Stimulated activated CD4-positive, alpha-beta T cell treated with anti-CD3 and anti-CD28 coated beads, Interleukin-12 subunit alpha, Interleukin-12 subunit beta, amount 100 ng/mL, for 48 hours (primary cell): ENCODE results near the gene RNASEH2B.

Source experiments
- DNase-seq, 3 donors: peaks; one replicate each; pipeline ENCODE4 v3.0.0-alpha.2; 2020; ENCODE audit warnings: low read depth in 2 of 3, low spot score in 1 of 3

The RNASEH2B gene

GRCh38 chr13:50907781-50908180, 1.8 kb upstream of the RNASEH2B start:
- DNase-seq: no peak

- no peak for DNase-seq
Observed at GRCh38 chr13:50908371-50908770, 1.2 kb upstream of the RNASEH2B start.

GRCh38 chr13:50910485-50910805, 854 bp downstream of the RNASEH2B start:
- DNase-seq: no peak

GRCh38 chr13:50911081-50911631, 1.6 kb downstream of the RNASEH2B start:
- no peak for DNase-seq

- peak; percentile 85 to 92 (median 88) for DNase-seq
Observed at GRCh38 chr13:50911937-50912795, 2.6 kb downstream of the RNASEH2B start.

- no peak for DNase-seq
Observed at GRCh38 chr13:50912851-50913250, 3.3 kb downstream of the RNASEH2B start.

- no peak for DNase-seq
Observed at GRCh38 chr13:50914176-50914700, 4.6 kb downstream of the RNASEH2B start.

GRCh38 chr13:50914848-50915247, 5.3 kb downstream of the RNASEH2B start:
- DNase-seq: no peak

GRCh38 chr13:50915565-50915964, 6.0 kb downstream of the RNASEH2B start:
- DNase-seq: peak in 1 of 3 donors; percentile 27

GRCh38 chr13:50916701-50917184, 7.2 kb downstream of the RNASEH2B start:
- no peak for DNase-seq

- no peak for DNase-seq
Observed at GRCh38 chr13:50917572-50917971, 8.0 kb downstream of the RNASEH2B start.

GRCh38 chr13:50918567-50918966, 9.0 kb downstream of the RNASEH2B start:
- no peak for DNase-seq

GRCh38 chr13:50919277-50919676, 9.7 kb downstream of the RNASEH2B start:
- DNase-seq: no peak

- no peak for DNase-seq
Observed at GRCh38 chr13:50921706-50922105, 12.1 kb downstream of the RNASEH2B start.

GRCh38 chr13:50923272-50923671, 13.7 kb downstream of the RNASEH2B start:
- no peak for DNase-seq

- no peak for DNase-seq
Observed at GRCh38 chr13:50924025-50924424, 14.4 kb downstream of the RNASEH2B start.

- no peak for DNase-seq
Observed at GRCh38 chr13:50927701-50928100, 18.1 kb downstream of the RNASEH2B start.

- no peak for DNase-seq
Observed at GRCh38 chr13:50928102-50928501, 18.5 kb downstream of the RNASEH2B start.

GRCh38 chr13:50928659-50929462, 19.3 kb downstream of the RNASEH2B start:
- no peak for DNase-seq

- no peak for DNase-seq
Observed at GRCh38 chr13:50932091-50932490, 22.5 kb downstream of the RNASEH2B start.

- DNase-seq: no peak
Observed at GRCh38 chr13:50934735-50935435, 25.3 kb downstream of the RNASEH2B start.
